ENCODE results near the gene CCR9.

CCR9 gene

DNA sequence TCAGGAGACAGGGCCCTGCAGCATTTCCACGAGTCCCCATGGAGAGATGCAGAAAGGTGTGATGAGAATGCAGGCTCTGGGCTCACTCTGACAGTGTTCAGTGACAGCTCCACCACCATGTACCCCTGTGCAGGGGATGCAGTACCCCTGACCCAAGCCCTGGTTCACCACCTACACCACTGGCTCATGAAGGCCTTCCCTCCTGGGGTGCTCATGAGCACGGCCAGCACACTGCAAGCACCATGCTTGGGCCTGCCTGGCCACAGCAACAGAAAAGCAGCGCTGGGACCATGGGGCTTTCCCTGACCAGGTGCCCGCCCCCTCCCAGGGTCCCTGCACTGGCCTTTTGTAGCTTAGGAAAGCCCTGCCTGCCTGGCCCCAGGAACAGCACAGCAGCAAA, 63.1 kb downstream of the CCR9 start:
- TF ChIP-seq, protein P1, sequence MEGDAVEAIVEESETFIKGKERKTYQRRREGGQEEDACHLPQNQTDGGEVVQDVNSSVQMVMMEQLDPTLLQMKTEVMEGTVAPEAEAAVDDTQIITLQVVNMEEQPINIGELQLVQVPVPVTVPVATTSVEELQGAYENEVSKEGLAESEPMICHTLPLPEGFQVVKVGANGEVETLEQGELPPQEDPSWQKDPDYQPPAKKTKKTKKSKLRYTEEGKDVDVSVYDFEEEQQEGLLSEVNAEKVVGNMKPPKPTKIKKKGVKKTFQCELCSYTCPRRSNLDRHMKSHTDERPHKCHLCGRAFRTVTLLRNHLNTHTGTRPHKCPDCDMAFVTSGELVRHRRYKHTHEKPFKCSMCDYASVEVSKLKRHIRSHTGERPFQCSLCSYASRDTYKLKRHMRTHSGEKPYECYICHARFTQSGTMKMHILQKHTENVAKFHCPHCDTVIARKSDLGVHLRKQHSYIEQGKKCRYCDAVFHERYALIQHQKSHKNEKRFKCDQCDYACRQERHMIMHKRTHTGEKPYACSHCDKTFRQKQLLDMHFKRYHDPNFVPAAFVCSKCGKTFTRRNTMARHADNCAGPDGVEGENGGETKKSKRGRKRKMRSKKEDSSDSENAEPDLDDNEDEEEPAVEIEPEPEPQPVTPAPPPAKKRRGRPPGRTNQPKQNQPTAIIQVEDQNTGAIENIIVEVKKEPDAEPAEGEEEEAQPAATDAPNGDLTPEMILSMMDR (IDR thresholded peaks at IDR 0.05; ENCODE audit: low read depth, low read length, missing control alignments): no peak
- in situ Hi-C loops (cut with HindIII; ENCODE audit: low sequenced_read_pairs): loop anchor here (25.0 kb wide), 1 partner anchor 138 kb away; no protein-coding TSS in a partner anchor
- H3K4me3 ChIP-seq (ENCODE audit: low read depth, low read length): no peak overlapping the region
- DNase-seq (ENCODE audit: low read depth): no peak

DNA sequence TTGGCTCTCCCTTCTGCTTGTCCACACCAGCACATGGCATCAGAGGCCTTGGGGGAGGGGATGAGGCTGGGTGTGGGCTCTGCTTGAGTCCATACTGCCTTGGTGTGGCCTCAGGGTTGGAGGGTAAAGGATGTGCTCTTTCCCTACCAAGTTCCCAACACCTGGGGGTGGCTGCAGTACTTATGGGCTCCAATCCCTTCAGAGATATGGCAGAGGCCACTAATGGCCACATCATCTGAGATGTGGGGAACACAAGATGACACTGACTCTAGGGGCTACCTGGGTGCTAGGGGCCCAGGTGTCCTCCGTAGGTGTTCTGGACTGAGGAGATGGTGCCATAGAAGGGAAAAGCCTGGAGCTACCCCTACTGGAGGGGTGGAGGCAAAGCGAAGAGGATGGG, 63.8 kb downstream of the CCR9 start:
- no peak overlapping the region for H3K4me3 ChIP-seq (ENCODE audit: low read depth, low read length)
- in situ Hi-C loops (cut with HindIII; ENCODE audit: low sequenced_read_pairs): no loop called here
- DNase-seq (ENCODE audit: low read depth): no peak
- TF ChIP-seq, protein P1 (IDR thresholded peaks at IDR 0.05; ENCODE audit: low read depth, low read length, missing control alignments): no peak

DNA sequence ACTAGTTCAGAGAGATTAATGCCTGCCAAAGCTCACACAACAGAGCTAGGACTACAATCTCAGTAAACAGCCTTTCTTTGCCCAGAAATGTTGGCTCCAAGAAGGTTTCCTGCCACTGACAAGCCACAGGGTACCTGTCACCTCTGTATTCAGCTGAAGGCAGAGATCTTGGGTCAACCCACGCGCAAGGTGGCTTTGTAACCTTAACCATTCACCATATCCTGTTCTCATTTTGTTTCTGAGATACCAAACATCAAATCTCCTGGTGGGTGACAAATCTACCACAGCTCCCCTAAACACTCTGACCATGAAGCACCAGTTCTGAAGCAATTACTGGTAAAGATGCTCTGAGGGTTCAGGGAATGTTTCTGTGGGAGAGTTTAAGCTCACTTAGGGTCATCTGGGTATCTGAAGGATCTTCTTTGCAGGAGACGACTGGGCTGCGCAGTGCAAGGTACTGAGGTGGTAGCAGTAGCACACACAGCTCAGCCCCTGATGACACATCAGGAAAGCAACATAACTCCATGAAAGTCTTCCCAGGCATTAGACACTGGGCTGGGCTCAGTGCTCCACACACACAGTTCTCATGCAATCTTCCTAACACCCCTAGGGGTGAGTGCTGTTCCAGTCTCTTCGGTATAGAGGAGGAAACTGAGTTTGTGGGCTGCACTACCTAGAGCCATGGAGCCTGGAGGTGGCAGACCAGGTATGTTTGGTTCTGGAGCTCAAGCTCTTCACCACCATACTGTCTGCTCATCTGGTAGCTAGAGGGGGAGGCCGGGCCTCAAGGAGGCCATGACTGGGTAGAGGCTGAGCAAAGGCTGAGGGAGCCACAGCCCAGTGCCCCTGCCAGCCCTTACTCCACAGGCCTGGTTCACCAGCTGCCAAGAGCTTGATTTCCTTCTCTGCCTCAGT, 64.6 kb downstream of the CCR9 start:
- H3K4me3 ChIP-seq (ENCODE audit: low read depth, low read length): no peak overlapping the region
- TF ChIP-seq, protein P1 (IDR thresholded peaks at IDR 0.05; ENCODE audit: low read depth, low read length, missing control alignments): no peak
- in situ Hi-C loops (cut with HindIII; ENCODE audit: low sequenced_read_pairs): no loop called here
- DNase-seq (ENCODE audit: low read depth): no peak

DNA sequence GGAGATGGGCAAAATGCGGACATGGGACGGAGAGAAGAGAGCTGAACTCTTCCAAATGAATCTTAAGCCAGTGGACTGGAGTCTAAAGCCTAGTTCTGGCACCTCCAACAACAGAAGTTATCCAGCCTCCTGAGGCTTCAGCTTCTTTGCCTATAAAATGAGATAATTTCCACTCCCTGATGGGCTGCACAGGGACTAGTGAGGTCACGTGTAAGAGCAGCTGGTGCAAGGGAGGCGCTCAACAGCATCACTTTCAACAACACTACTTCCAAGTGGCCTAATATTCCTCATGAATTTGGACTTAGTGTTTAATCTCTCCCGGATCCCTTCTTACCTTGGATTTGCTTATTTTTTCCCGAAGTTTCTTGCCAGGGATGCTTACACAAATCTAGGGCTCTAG, 65.6 kb downstream of the CCR9 start:
- TF ChIP-seq, protein P1 (IDR thresholded peaks at IDR 0.05; ENCODE audit: low read depth, low read length, missing control alignments): no peak
- in situ Hi-C loops (cut with HindIII; ENCODE audit: low sequenced_read_pairs): no loop called here
- H3K4me3 ChIP-seq (ENCODE audit: low read depth, low read length): no peak overlapping the region
- no peak for DNase-seq (ENCODE audit: low read depth)

DNA sequence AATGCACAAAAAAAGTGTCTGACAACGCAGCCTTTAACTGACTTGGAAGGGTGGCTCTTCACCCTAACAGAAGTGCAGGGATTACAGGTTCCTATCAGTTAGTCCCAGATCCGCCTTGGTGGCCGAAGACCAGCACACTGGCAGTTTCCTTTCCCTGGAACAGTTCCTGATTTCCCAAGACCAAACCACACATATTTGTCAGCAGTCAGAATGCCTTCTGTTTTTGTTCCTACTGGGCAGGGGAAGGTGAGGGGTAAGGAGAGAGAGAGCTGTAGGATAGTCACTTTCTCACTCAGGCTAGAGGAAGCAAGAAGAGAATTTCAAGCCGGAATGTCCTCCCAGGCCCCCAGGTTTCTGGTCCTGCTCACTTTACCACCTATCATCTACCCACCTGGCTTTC, 66.1 kb downstream of the CCR9 start:
- no peak for DNase-seq (ENCODE audit: low read depth)
- TF ChIP-seq, protein P1 (IDR thresholded peaks at IDR 0.05; ENCODE audit: low read depth, low read length, missing control alignments): no peak
- H3K4me3 ChIP-seq (ENCODE audit: low read depth, low read length): no peak overlapping the region
- in situ Hi-C loops (cut with HindIII; ENCODE audit: low sequenced_read_pairs): no loop called here

All from astrocyte of the cerebellum (primary cell).